HG03442 (cell line): ENCODE data around the gene FARP2.
A peak's percentile ranks its signal among the peaks of the same experiment; 100 is the strongest.
"Not testable (repeated sequence)": the region's sequence is repeated elsewhere in the genome, so short reads cannot be mapped to it uniquely, and the experiment has no call there.

Experiments used
- ATAC-seq: cut with Tn5 transposase; IDR thresholded peaks from one replicate; pipeline ENCODE4 v1.9.1; 2021; ENCODE audit warnings: mild to moderate bottlenecking, moderate library complexity; ENCODE audit not compliant: unreplicated experiment

FARP2 gene

DNA sequence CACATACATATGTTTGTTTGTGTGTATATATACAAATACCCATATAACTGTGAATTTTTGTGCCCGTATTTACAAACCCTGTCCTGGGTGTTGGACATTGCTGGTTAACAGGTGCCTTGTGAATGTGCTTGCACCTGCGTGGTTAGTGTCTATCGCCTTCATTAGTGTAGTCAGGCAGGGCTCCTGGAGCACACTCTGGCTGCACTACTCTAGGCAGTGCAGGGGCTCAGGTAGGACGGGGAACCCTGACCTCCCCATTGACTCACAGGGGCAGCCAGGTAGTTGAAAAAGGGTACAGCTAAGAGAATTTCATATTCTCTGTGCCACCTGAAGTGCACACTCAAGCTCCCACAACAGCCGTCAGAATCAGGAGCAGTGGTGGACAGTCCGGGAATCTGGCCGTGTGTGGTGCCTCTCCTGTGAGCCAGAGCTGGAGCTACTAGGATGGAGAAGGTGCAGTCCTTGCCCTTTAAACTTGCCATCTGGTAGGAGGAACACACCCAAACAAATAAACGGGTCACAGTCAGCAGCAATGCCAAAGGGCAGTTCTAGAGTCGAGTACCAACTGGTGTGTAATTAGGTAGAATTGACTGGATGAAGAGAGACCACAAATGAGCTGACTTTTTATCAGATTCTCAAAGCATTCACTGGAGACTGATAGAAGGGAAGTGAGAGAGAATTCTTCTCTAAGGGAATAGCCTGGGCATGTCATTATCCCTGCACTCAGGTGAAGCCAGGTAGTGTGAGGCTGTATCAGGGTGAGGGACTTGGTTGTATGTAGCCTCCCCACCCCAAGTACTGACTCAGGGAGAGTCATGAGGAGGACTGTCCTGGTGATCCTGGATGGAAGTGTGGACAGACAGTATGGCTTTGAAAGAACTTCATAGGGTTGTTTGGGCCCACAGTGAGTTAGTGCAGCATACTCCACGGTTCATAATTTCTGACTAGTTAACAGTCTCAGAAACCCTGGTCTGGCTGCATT, 44.1 kb downstream of the FARP2 start:
- ATAC-seq = no peak

GRCh38 chr2:241408849-241409248, 52.8 kb downstream of the FARP2 start:
- ATAC-seq = no peak

DNA sequence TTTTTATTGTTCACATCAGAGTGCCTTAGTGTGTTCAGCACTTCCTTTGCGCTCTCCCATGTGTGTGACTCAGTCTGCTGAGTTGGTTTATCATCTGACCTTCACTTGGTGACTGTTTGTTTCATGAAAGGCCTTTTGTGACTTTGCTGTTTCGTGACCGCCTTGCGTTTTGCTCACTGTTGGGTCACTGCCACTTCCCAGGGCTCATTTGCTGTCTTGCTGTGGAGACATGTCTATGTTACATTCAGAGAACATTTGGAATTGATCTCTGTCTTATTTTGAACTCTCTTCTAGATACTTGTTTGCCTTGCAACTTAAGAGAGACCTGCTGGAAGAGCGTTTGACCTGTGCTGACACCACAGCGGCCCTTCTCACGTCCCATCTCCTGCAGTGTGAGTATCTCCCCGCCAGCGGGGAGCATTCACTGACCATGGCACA, 54.7 kb downstream of the FARP2 start:
- ATAC-seq = no peak

DNA sequence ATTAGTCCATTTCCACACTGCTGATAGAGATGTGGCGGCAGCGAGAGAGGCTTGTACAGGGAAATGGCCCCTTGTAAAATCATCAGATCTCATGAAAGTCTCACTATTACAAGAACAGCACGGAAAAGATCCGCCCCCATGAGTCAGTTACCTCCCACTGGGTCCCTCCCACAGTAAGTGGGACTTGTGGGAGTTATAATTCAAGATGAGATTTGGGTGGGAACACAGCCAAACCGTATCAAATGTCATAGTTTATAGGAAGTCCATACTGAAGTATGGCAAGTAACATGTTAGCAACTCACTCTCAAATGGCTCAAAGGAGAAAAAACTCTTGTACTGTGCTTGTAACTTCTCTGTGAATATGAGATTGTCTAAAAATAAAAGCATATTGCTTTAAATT, 56.1 kb downstream of the FARP2 start:
- ATAC-seq = no peak

- not testable (repeated sequence) for ATAC-seq
These were observed 57.4 kb downstream of the FARP2 start for GRCh38 chr2:241413501-241413900.

DNA sequence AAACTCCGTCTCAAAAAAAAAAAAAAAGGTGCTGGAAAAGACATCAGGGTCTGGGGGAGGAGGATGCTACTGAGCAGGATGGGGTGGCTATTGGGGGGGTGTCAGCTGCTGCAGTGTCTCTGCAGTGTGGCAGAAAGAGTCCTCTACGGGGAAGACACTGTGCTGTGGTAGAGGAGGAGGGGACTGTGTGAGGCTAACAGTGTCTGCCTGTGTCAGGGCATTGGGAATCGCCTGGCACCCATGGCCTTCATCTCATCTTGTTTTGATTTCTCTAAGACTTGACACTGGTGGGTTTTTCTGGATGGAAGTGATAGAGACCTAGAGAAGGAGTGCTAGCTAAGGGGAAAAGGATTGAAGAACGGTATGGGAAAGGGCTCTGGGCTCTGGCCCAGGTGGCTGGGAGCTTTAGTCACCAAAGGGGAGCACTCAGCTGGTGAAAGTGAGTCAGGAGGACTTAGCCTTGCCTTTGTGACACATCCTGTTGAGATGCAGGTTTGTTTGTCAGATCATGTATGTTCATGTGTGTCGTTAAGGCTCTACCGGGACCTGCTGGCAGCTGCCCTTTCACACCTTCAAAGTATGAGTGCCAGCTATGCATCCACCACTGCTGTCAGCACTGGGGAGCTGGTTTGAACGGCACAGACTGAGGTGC, 58.0 kb downstream of the FARP2 start:
- no peak for ATAC-seq

GRCh38 chr2:241415196-241415595, 59.1 kb downstream of the FARP2 start:
- ATAC-seq = no peak

DNA sequence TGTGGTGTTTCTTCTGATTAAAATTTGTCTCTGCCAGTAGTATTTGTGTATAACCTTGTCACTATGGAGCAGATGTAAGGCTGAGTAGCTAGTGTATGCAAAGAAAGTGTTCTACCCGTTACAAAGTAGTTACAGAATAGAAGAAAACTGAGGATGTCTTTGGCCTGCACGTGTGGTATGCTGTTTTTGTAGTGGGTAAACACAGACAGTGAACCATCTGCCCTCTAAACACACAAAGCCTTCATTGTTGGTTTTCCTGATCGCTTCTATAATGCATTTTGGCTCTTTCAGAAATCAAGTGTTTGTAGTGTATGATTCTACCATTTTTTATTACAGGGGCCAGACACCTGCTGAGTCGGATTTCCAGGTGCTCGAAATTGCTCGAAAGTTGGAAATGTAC, 61.5 kb downstream of the FARP2 start:
- no peak for ATAC-seq

DNA sequence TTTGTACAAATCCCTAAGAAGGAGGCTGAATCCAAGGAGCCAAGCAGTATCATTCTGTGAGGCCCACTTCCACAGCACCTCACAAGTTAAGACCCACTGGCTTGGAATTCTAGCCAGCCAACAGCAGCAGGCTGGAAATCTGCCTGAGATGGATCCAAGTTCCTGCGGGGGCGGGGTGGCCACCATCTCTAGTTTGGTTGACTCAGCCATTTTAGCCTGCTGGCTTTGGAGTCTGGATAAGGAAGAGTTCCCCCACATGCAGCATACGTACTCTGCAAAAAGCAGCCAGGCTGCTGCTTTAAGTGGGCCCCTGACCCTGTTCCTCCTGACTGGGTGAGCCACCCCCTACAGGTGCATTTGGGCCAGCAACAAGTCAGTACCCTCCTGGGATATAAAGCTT, 65.2 kb downstream of the FARP2 start:
- ATAC-seq = no peak

DNA sequence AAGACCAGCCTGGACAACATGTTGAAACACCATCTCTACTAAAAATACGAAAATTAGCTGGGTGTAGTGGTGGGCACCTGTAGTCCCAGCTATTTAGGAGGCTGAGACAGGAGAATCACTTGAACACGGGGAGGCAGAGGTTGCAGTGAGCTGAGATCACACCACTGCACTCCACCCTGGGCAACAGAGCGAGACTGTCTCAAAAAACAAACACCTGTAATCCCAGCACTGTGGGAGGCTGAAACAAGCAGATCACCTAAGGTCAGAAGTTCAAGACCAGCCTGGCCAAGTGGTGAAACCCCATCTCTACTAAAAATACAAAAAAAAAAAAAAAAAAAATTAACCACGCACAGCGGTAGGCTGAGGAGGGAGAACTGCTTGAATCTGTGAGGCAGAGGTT, 65.9 kb downstream of the FARP2 start:
- not testable (repeated sequence) for ATAC-seq

DNA sequence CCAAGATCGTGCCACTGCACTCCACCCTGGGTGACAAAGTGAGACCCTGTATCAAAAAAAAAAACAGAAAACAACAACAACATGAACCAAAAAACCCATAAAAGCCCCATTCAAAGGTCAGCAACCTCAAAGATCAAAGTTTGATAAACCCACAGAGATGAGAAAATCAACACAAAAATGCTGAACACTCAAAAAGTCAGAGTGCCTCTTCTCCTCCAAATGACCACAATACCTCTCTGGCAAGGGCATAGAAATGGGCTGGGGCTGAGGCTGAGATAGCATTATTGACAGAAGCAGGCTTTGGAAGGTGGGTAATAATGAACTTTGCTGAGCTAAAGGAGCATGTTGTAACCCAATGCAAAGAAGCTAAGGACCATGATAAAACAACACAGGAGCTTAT, 66.3 kb downstream of the FARP2 start:
- no peak for ATAC-seq

DNA sequence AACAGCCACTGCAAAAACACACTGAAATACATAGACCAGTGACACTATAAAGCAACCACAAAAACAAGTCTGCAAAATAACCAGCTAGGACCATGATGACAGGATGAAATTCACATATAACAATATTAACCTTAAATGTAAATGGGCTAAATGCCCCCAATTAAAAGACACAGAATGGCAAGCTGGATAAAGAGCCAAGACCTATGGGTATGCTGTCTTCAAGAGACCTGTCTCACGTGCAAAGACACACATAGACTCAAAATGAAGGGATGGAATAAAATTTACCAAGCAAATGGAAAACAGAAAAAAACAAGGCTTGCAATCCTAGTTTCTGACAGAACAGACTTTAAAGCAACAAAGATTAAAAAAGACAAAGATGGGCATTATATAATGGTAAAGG, 67.4 kb downstream of the FARP2 start:
- not testable (repeated sequence) for ATAC-seq

GRCh38 chr2:241425368-241425767, 69.3 kb downstream of the FARP2 start:
- no peak for ATAC-seq

GRCh38 chr2:241430178-241430577, 74.1 kb downstream of the FARP2 start:
- ATAC-seq = no peak

GRCh38 chr2:241432824-241433448, 76.9 kb downstream of the FARP2 start:
- no peak for ATAC-seq

DNA sequence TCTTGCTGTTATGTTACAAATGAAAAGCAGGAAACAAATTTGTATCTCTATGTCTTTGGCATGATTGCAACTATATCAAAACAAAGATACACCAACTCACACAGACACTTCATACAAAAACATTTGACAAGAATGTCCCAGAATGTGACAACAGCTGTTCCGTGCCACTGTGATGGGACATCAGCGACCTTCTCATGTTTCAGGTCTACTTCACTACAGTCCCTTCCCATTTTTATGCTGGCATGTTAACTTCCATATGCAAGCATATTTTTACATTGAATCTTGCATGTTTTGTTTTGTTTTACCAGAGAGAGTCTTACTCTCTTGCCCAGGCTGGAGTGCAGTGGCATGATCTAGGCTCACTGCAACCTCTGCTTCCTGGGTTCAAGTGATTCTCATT, 81.1 kb downstream of the FARP2 start:
- ATAC-seq = no peak

GRCh38 chr2:241441492-241441891, 85.4 kb downstream of the FARP2 start:
- ATAC-seq = no peak

- peak; percentile 72 for ATAC-seq
These were observed 87.6 kb downstream of the FARP2 start for GRCh38 chr2:241443486-241444223.

DNA sequence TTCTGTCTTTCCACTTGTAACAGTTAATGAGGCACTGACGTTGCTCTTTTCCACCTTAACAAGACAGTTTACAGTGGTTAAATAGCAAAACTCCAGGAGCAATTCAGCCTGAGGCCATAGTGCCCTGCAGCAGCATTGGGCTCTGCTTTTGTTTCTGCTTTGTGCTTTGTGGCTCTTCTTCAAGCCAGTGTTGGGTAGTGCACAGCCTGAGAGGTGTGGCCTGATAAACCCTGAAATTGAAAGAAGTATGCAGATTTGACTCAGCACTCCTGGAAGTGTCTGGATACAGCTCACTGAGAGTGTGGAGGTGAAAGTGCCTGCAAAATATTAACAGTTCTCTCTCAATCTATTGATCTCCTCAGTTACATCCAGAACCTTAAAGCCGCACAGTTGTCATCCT, 89.3 kb downstream of the FARP2 start:
- ATAC-seq = no peak

GRCh38 chr2:241450092-241450491, 94.0 kb downstream of the FARP2 start:
- ATAC-seq = not testable (repeated sequence)
